Measurements from ENCODE around the gene PIEZO2.

GRCh38 chr18:11149441-11150270 is at the start of gene PIEZO2:
- TF ChIP-seq CTCF (IDR thresholded peaks at IDR 0.05) (no peak), EZH2 (IDR thresholded peaks at IDR 0.05) (no peak), EZH2phosphoT487 (IDR thresholded peaks at IDR 0.05) (no peak)
